ENCODE measurements around the gene LDAH.

DNA sequence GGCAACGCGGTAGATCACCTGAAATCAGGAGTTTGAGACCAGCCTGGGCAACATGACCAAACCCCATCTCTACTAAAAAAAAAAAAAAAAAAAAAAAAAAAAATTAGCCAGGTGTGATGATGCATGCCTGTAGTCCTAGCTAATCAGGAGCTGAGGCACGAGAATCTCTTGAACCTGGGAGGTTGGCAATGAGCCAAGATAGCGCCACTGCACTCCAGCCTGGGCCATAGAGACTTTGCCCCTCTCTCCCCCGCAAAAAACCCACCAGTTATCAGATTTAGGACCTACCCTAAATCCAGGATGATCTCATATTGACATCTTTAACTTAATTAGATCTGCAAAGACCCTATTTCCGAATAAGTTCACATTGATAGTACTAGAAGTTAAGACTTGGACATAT, 29.2 kb upstream of the LDAH start:
- TF ChIP-seq, protein P1, sequence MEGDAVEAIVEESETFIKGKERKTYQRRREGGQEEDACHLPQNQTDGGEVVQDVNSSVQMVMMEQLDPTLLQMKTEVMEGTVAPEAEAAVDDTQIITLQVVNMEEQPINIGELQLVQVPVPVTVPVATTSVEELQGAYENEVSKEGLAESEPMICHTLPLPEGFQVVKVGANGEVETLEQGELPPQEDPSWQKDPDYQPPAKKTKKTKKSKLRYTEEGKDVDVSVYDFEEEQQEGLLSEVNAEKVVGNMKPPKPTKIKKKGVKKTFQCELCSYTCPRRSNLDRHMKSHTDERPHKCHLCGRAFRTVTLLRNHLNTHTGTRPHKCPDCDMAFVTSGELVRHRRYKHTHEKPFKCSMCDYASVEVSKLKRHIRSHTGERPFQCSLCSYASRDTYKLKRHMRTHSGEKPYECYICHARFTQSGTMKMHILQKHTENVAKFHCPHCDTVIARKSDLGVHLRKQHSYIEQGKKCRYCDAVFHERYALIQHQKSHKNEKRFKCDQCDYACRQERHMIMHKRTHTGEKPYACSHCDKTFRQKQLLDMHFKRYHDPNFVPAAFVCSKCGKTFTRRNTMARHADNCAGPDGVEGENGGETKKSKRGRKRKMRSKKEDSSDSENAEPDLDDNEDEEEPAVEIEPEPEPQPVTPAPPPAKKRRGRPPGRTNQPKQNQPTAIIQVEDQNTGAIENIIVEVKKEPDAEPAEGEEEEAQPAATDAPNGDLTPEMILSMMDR (IDR thresholded peaks at IDR 0.05), result no peak
- TF ChIP-seq POLR2AphosphoS5 (IDR thresholded peaks at IDR 0.05; ENCODE audit: low read depth, low read length), result no peak

Measured in Panc1 (cell line).